HG02610 (cell line): Measurements from ENCODE around the gene AOC1.
"Not testable (repeated sequence)": the region's sequence is repeated elsewhere in the genome, so short reads cannot be mapped to it uniquely, and the experiment has no call there.

Source experiments
- ATAC-seq: cut with Tn5 transposase; IDR thresholded peaks from one replicate; pipeline ENCODE4 v1.9.1; 2021; ENCODE audit warnings: mild to moderate bottlenecking, moderate library complexity; ENCODE audit not compliant: unreplicated experiment

AOC1 gene

DNA sequence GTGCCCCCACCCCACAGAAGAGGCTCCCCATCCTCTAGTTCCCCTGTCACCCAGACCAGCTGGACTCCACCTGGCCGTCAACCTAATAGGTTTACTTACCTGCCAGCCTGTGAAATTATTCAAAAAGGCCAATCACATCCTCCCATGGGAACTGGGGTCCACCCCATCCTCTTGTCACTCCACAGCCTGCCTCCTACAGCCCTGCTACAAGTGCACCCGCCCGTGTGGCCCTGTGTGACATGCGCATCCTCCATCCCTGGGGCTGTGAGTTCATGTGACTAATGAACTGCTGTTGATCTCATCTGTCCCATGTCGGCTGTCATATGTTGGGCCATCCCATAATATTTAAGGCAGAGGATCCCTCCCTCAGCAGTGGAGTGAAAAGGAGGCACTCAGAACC lies 39.4 kb downstream of the AOC1 start:
- no peak for ATAC-seq

DNA sequence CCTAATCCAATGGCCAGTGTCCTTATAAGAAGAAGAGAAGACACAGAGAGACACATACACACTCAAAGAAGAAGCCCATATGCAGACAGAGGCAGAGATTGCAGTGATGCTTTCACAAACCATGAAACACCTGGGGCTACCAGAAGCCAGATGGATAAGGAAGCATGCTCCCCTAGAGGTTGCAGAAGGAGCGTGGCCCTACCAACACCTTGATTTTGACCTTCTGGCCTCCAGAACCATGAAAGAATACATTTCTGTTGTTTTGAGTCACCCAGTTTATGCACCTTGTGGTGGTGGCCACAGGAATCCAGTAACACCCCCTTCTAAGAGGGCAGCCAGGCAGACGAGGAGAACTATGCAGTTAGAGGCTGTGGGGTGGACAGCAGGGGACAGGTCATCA lies 43.5 kb downstream of the AOC1 start:
- no peak for ATAC-seq

DNA sequence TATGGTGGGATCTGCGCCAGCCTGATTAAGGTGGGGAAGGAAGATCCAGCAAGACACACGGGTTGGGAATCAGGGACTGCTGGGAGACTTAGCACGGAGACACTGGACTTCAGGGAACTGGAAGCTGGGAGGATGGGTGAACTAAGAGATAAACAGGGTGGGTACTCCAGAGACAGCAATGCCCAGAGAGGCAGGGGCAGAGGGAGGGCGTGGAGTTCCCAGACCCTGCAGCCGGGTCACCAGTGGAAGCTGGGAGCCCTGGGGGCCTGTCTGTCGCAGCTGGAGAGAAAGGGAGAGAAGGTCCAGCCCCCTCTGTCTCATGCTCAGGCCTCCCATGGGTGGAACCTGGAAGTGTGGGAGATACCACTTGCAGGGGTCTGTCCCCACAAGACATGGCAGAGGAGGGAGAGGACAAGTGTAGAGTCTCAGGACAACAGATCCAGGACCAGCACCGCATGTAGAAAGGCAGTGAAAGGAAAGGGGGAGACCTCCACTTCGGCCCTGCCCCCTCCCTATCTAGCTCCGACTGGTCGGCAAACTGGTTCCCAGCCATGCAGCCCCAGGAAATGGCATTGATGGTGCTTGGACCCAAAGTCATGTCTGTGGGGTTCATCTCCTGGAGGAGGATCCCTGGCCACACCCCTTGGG lies 44.4 kb downstream of the AOC1 start:
- no peak for ATAC-seq

- ATAC-seq, result no peak
Measured at GRCh38 chr7:150897502-150898474, 45.5 kb downstream of the AOC1 start.

- ATAC-seq, result peak; percentile 53
Measured at GRCh38 chr7:150898475-150899011, 46.2 kb downstream of the AOC1 start.

- no peak for ATAC-seq
Measured at GRCh38 chr7:150900675-150901074, 48.4 kb downstream of the AOC1 start.

GRCh38 chr7:150901160-150902035 lies 49.1 kb downstream of the AOC1 start:
- no peak for ATAC-seq

GRCh38 chr7:150902078-150903033 lies 50.0 kb downstream of the AOC1 start:
- no peak for ATAC-seq

DNA sequence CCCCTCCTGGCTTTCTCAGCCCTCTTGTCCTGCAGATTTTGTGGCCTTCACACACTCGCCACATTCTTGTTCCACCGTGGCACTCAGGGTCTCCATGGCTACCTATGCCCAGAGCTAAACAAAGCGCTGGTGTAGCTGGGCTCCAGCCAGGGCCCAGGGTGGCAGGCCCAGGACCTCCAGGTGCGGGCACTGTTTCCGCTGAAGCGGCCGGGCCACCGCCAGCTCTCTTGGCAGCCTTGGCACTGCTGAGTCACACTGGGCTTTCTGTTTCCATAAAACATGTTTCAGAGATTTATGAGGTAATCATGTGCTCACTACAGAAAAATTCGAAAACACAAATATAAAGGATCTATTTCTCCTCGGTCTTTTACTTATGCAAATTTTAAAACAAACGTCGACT lies 51.3 kb downstream of the AOC1 start:
- no peak for ATAC-seq

- ATAC-seq, result no peak
Measured at GRCh38 chr7:150904011-150904909, 51.9 kb downstream of the AOC1 start.

GRCh38 chr7:150908173-150908572 lies 55.9 kb downstream of the AOC1 start:
- no peak for ATAC-seq

GRCh38 chr7:150909200-150909995 lies 57.1 kb downstream of the AOC1 start:
- ATAC-seq, result no peak

DNA sequence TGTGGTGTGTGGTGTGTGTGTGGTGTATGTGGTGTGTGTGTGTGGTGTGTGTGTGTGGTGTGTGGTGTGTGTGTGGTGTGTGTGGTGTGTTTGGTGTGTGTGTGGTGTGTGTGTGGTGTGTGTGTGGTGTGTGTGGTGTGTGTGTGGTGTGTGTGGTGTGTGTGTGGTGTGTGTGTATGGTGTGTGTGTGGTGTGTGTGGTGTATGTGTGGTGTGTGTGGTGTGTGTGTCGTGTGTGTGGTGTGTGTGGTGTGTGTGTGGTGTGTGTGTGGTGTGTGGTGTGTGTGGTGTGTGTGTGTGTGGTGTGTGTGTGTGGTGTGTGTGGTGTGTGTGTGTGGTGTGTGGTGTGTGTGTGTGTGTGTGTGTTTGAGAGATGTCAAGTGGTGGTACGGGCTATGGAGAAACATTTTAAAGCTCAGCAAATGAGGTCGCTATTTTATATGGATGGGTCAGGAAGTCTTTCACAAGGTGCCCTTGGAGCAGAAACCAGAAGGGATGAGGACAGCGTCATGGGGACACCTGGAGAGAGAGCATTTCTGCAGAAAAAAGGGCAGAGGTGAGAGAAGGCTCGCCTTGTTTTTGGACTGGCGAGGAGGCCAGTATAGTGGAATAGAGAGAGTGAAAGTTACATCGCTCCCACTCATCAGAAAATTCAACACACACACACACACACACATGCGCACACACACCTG lies 58.1 kb downstream of the AOC1 start:
- not testable (repeated sequence) for ATAC-seq

GRCh38 chr7:150910996-150911422 lies 58.7 kb downstream of the AOC1 start:
- ATAC-seq, result no peak
